GM12873 (cell line): ENCODE data around the gene COL19A1.

ENCODE experiments used
- TF ChIP-seq, protein P1 (sequence below): IDR thresholded peaks from 2 replicates; pipeline ENCODE4 v1.5.1; 2012; ENCODE audit warnings: low read depth, mild to moderate bottlenecking, moderate library complexity, low read length, control low read depth; ENCODE audit not compliant: insufficient read depth; ENCODE audit errors: missing control alignments

The COL19A1 gene

DNA sequence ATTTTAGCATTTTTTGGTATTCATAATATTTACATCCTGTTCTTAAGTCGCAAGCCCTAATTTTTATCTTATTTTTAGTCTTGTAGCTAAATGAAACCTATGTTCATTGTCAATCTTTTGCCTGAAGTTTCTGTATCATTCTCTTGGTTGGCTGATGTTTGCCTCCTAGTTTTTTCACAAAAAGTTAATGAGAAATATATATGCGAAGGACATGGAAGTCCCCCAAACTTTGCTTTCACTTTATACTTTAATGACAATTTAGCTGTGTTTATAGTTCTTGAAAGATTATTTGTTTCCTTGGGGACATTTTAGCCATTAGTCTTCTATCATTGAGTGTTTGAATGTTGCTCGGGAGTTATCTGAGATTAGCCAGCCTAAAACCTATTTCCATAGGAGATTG lies 118.2 kb downstream of the COL19A1 start:
- TF ChIP-seq, protein P1, sequence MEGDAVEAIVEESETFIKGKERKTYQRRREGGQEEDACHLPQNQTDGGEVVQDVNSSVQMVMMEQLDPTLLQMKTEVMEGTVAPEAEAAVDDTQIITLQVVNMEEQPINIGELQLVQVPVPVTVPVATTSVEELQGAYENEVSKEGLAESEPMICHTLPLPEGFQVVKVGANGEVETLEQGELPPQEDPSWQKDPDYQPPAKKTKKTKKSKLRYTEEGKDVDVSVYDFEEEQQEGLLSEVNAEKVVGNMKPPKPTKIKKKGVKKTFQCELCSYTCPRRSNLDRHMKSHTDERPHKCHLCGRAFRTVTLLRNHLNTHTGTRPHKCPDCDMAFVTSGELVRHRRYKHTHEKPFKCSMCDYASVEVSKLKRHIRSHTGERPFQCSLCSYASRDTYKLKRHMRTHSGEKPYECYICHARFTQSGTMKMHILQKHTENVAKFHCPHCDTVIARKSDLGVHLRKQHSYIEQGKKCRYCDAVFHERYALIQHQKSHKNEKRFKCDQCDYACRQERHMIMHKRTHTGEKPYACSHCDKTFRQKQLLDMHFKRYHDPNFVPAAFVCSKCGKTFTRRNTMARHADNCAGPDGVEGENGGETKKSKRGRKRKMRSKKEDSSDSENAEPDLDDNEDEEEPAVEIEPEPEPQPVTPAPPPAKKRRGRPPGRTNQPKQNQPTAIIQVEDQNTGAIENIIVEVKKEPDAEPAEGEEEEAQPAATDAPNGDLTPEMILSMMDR: no peak

DNA sequence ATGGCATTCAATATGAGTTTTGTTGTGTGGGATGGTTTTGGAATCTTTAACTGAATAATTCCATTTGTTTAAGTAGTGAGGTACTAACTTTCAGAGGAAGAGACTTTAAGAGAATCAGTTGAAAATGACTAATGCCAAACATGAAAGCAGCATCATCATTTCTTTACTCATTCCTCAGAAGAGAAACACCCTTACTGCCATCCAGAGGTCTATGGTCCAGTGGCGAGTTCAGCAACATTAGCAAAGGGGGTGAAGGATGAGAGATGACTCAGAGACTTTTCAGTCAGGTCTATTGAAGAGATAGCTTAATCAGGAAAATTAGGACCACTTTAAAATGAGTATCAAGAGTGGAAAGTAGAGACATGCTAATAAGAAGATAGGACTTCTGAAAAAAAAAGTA lies 118.8 kb downstream of the COL19A1 start:
- TF ChIP-seq, protein P1: no peak

DNA sequence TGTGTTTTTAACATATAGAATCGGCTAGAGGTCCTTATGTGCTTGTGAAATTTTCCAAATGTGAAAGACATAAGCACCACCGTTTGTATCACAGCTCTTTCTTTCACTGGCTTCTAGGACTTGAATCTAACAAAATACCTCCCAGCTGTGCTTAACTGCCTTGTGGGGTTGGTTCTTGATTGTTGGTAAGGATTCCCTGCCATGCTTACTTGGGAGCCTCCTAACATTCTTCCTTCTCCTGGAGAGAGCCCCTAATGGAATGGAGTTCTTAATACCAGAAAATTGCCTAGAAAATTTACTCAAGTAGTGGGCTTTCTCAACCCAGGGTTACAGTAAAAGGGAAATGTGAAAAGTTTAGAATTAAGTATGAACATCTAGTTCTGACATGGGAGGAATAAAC lies 121.2 kb downstream of the COL19A1 start:
- TF ChIP-seq, protein P1: no peak

DNA sequence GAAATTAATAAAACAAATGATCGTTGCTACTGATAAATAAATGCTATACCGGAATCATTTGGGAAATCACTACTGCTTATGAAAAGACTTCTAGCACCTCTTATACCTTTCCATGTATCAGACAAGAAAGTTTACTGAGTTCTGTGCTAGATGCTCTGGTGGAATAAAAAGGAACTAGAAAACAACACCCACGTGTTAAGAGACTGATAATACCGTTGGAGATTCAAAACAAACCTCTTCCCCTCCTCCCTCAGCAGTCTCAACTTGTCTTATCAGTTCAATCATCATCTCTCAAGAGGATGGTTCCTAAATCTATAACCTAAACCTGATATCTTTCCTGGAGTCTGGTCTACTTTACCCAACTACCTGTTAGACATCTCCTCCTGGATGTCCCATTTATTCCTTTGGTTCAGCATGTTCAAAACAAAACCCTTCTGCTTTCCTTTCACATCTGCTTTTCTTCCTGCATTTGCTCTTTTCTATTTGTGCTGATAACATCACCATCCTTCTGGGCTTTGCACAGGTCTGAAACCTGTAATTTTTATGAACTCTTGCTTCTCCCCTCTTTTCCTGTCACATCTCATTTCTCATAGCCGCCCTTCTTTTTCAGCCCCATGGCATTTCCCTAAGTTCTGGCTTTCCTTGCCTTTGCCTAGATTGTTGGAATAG lies 122.2 kb downstream of the COL19A1 start:
- TF ChIP-seq, protein P1: no peak

GRCh38 chr6:69994251-69994650 lies 127.9 kb downstream of the COL19A1 start:
- TF ChIP-seq, protein P1: no peak

- TF ChIP-seq, protein P1: no peak
Observed at GRCh38 chr6:70008189-70008588, 141.8 kb downstream of the COL19A1 start.

DNA sequence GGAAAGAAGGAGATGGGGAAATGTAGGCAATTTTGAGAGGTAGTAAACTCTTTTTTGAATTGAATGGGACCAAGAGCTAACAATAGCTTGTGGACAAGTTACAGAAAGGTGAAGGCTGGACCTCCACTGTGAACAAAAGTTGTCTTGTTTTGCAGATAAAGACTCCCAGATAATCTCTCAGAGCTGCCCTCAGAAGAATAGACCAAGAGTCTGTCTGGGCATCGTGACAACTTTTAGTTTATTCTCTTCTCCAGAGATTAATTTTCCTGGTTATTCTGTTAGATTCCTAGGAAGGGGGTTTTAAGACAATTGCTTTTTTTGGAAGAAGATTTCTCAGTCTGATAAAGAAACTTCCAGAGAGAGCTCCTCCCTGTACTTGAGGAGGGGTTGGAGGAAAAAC lies 161.9 kb downstream of the COL19A1 start:
- TF ChIP-seq, protein P1: no peak

DNA sequence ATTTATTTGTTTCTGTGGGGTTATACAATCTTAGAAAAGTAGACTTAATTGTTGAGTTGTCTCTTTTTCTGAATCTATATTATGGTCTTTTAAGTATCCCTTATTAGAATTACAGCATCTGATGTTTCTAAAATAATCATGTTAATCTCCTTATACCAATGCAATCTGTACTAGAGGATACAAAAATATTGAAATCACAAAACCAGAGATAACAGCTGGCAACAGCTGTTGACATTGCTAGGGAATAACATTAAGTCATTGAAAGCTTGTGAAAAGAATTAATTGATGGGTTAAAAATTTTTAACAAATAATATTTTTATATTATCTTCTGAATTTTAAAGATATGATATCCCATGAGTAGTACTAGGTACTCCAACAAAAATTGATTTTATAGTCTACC lies 162.6 kb downstream of the COL19A1 start:
- TF ChIP-seq, protein P1: no peak
